ENCODE results near the gene PA2G4. TPM values are rescaled to one million over a fixed set of nuclear protein-coding genes. Genes with fewer than 3 reads are reported as not detected.
"Not testable (repeated sequence)": the region's sequence is repeated elsewhere in the genome, so short reads cannot be mapped to it uniquely, and the experiment has no call there.

PA2G4 gene
- total RNA-seq, 1 experiment from 2014 or later: 329 TPM

- not testable (repeated sequence) for DNase-seq, H3K9me3 ChIP-seq, H3K27me3 ChIP-seq
- Histone ChIP-seq H3K4me3 (peak overlapping the region; percentile 85), H3K36me3 (peaks cover 51% of the 10 kb centered on the region)
Observed at GRCh38 chr12:56117082-56117706, 12.8 kb downstream of the PA2G4 start.

GRCh38 chr12:56117778-56118687 lies 13.7 kb downstream of the PA2G4 start, which contains the start of gene ZC3H10:
Gene ZC3H10 (plus strand): TSS chr12:56118266. CDS start chr12:56120563, 2,297 bp downstream.
- no peaks in the 10 kb centered on the region; the same call in 1 of the 2 replicates for H3K9me3 ChIP-seq
- H3K4me3 ChIP-seq: peak within 1 kb of the TSS; percentile 85
- H3K36me3 ChIP-seq: peaks cover 45% of the 10 kb centered on the region
- peak; percentile 99 for DNase-seq
- no peaks in the 10 kb centered on the region for H3K27me3 ChIP-seq

GRCh38 chr12:56118688-56119357 lies 14.5 kb downstream of the PA2G4 start:
- Histone ChIP-seq H3K36me3 (peaks cover 38% of the 10 kb centered on the region), H3K4me3 (peak overlapping the region; percentile 85), H3K27me3 (no peaks in the 10 kb centered on the region), H3K9me3 (no peaks in the 10 kb centered on the region; the same call in 1 of the 2 replicates)
- no peak for DNase-seq

GRCh38 chr12:56119361-56119796 lies 15.0 kb downstream of the PA2G4 start:
- peak overlapping the region; percentile 85 for H3K4me3 ChIP-seq
- peak; percentile 82 for DNase-seq

GRCh38 chr12:56120158-56120846 lies 15.9 kb downstream of the PA2G4 start:
- Histone ChIP-seq H3K4me3 (no peak overlapping the region), H3K9me3 (no peaks in the 10 kb centered on the region; the same call in 1 of the 2 replicates), H3K36me3 (peaks cover 34% of the 10 kb centered on the region), H3K27me3 (no peaks in the 10 kb centered on the region)
- no peak for DNase-seq

More at GRCh38 chr12:56119361-56119796, 15.0 kb downstream of the PA2G4 start:
- Histone ChIP-seq H3K36me3 (peaks cover 33% of the 10 kb centered on the region), H3K27me3 (no peaks in the 10 kb centered on the region), H3K9me3 (no peaks in the 10 kb centered on the region; the same call in 1 of the 2 replicates)

GRCh38 chr12:56121204-56121870 lies 17.0 kb downstream of the PA2G4 start:
- DNase-seq: no peak
- Histone ChIP-seq H3K9me3 (no peaks in the 10 kb centered on the region; the same call in 1 of the 2 replicates), H3K4me3 (no peak overlapping the region), H3K27me3 (no peaks in the 10 kb centered on the region), H3K36me3 (peaks cover 36% of the 10 kb centered on the region)

GRCh38 chr12:56122637-56123036 lies 18.3 kb downstream of the PA2G4 start:
- Histone ChIP-seq H3K9me3 (no peaks in the 10 kb centered on the region), H3K27me3 (no peaks in the 10 kb centered on the region), H3K36me3 (peaks cover 25% of the 10 kb centered on the region), H3K4me3 (no peak overlapping the region)
- DNase-seq: no peak

GRCh38 chr12:56124133-56124532 lies 19.8 kb downstream of the PA2G4 start:
- Histone ChIP-seq H3K36me3 (peaks cover 23% of the 10 kb centered on the region), H3K9me3 (no peaks in the 10 kb centered on the region), H3K4me3 (no peak overlapping the region), H3K27me3 (no peaks in the 10 kb centered on the region)
- no peak for DNase-seq

GRCh38 chr12:56126732-56127239 lies 22.4 kb downstream of the PA2G4 start:
- H3K36me3 ChIP-seq: peaks cover 23% of the 10 kb centered on the region
- no peaks in the 10 kb centered on the region for H3K9me3 ChIP-seq
- H3K27me3 ChIP-seq: no peaks in the 10 kb centered on the region
- no peak overlapping the region for H3K4me3 ChIP-seq
- no peak for DNase-seq

GRCh38 chr12:56127485-56127887 lies 23.1 kb downstream of the PA2G4 start:
- Histone ChIP-seq H3K27me3 (no peaks in the 10 kb centered on the region), H3K36me3 (peaks cover 27% of the 10 kb centered on the region)
- no peak for DNase-seq

GRCh38 chr12:56127888-56128669 lies 23.7 kb downstream of the PA2G4 start, which contains the start of gene ESYT1:
Gene ESYT1 (plus strand): TSS chr12:56128267. CDS start chr12:56128320, 53 bp downstream.
- peak; percentile 99 for DNase-seq
- Histone ChIP-seq H3K4me3 (peak within 1 kb of the TSS; percentile 77), H3K36me3 (peaks cover 29% of the 10 kb centered on the region), H3K9me3 (no peaks in the 10 kb centered on the region), H3K27me3 (no peaks in the 10 kb centered on the region)

More at GRCh38 chr12:56127485-56127887, 23.1 kb downstream of the PA2G4 start:
- Histone ChIP-seq H3K9me3 (no peaks in the 10 kb centered on the region), H3K4me3 (peak overlapping the region; percentile 35)

GRCh38 chr12:56128670-56129205 lies 24.4 kb downstream of the PA2G4 start:
- peak; percentile 23 for DNase-seq
- Histone ChIP-seq H3K36me3 (peaks cover 36% of the 10 kb centered on the region), H3K27me3 (no peaks in the 10 kb centered on the region), H3K9me3 (no peaks in the 10 kb centered on the region), H3K4me3 (peak overlapping the region; percentile 77)

- H3K27me3 ChIP-seq: no peaks in the 10 kb centered on the region
Observed at GRCh38 chr12:56129206-56129941, 25.0 kb downstream of the PA2G4 start.

GRCh38 chr12:56129942-56130495 lies 25.7 kb downstream of the PA2G4 start:
- H3K9me3 ChIP-seq: no peaks in the 10 kb centered on the region
- H3K4me3 ChIP-seq: peak overlapping the region; percentile 77; the same call in 1 of the 2 replicates
- H3K36me3 ChIP-seq: peaks cover 42% of the 10 kb centered on the region
- DNase-seq: no peak
- no peaks in the 10 kb centered on the region for H3K27me3 ChIP-seq

More at GRCh38 chr12:56129206-56129941, 25.0 kb downstream of the PA2G4 start:
- H3K9me3 ChIP-seq: no peaks in the 10 kb centered on the region
- H3K36me3 ChIP-seq: peaks cover 42% of the 10 kb centered on the region
- H3K4me3 ChIP-seq: peak overlapping the region; percentile 77
- peak; percentile 77 for DNase-seq

Measured in MG63 (cell line).